GM23338 (cell line): ENCODE results near the gene TNFAIP8L2. TPM values are rescaled to one million over a fixed set of nuclear protein-coding genes. Genes with fewer than 3 reads are reported as not detected.

Experiments
- ATAC-seq: fragments of 200-7000 bp; cut with Tn5 transposase; 3 replicates; pipeline ENCODE4 v1.9.1; 2020
- DNase-seq: peaks from one replicate; pipeline ENCODE4 v3.0.0-alpha.2; 2015; ENCODE audit warnings: low spot score
- H2AFZ ChIP-seq: fragments of 200-600 bp; sonication (generic); 2 replicates; pipeline ENCODE4 v1.8.0; 2016; ENCODE audit warnings: antibody characterized with exemption, mild to moderate bottlenecking, moderate library complexity
- H3F3A ChIP-seq: fragments of 200-600 bp; sonication (generic); replicated peaks from 2 replicates; pipeline ENCODE4 v1.8.0; 2017; ENCODE audit warnings: antibody characterized with exemption, mixed run types, low read depth
- H3K27ac ChIP-seq: fragments of 200-600 bp; sonication (generic); 2 replicates; pipeline ENCODE4 v1.6.1; 2016; ENCODE audit warnings: low read depth
- H3K27me3 ChIP-seq: fragments of 200-600 bp; sonication (generic); 2 replicates; pipeline ENCODE4 v1.8.0; 2016; ENCODE audit warnings: mild to moderate bottlenecking, mixed run types, moderate library complexity; ENCODE audit not compliant: insufficient read depth
- H3K36me3 ChIP-seq: fragments of 200-600 bp; sonication (generic); 2 replicates; pipeline ENCODE4 v1.8.0; 2016; ENCODE audit warnings: mild to moderate bottlenecking; ENCODE audit not compliant: insufficient read depth
- H3K4me1 ChIP-seq: fragments of 200-600 bp; sonication (generic); 2 replicates; pipeline ENCODE4 v1.8.0; 2016; ENCODE audit warnings: mild to moderate bottlenecking, moderate library complexity; ENCODE audit not compliant: insufficient read depth
- H3K4me2 ChIP-seq: fragments of 200-600 bp; sonication (generic); 2 replicates; pipeline ENCODE4 v1.7.1; 2017; ENCODE audit warnings: mixed run types
- H3K4me3 ChIP-seq: fragments of 200-600 bp; sonication (generic); 2 replicates; pipeline ENCODE4 v1.6.1; 2016; ENCODE audit warnings: mixed run types
- H3K79me2 ChIP-seq: fragments of 200-600 bp; sonication (generic); replicated peaks from 2 replicates; pipeline ENCODE4 v1.8.0; 2017; ENCODE audit warnings: mild to moderate bottlenecking; ENCODE audit not compliant: insufficient read depth
- H3K9me2 ChIP-seq: fragments of 200-600 bp; sonication (generic); 2 replicates; pipeline ENCODE4 v1.8.0; 2017; ENCODE audit not compliant: insufficient read depth
- H4K20me1 ChIP-seq: fragments of 200-600 bp; sonication (generic); replicated peaks from 2 replicates; pipeline ENCODE4 v1.8.0; 2017; ENCODE audit warnings: mild to moderate bottlenecking; ENCODE audit not compliant: insufficient read depth
- H3K27ac Mint-ChIP-seq: 2 replicates; pipeline ENCODE4 v1.8.0; 2020; ENCODE audit warnings: inconsistent platforms, mild to moderate bottlenecking, moderate library complexity, mixed read lengths
- H3K27me3 Mint-ChIP-seq: 3 replicates; pipeline ENCODE4 v1.8.0; 2022; ENCODE audit warnings: low read depth, mild to moderate bottlenecking, moderate library complexity, mixed read lengths, inconsistent platforms; ENCODE audit not compliant: insufficient read depth, poor library complexity
- H3K36me3 Mint-ChIP-seq: 3 replicates; pipeline ENCODE4 v1.8.0; 2021; ENCODE audit warnings: low read depth, mild to moderate bottlenecking, inconsistent platforms, moderate library complexity, mixed read lengths
- H3K4me1 Mint-ChIP-seq: 3 replicates; pipeline ENCODE4 v1.8.0; 2020; ENCODE audit warnings: mild to moderate bottlenecking, inconsistent platforms, mixed read lengths
- H3K4me3 Mint-ChIP-seq: 3 replicates; pipeline ENCODE4 v1.8.0; 2021; ENCODE audit warnings: moderate library complexity, mild to moderate bottlenecking, inconsistent platforms, mixed read lengths
- H3K9me3 Mint-ChIP-seq: 3 replicates; pipeline ENCODE4 v1.8.0; 2020; ENCODE audit warnings: moderate library complexity, mild to moderate bottlenecking, inconsistent platforms, mixed read lengths
- CREB1 ChIP-seq: fragments of 250-450 bp; sonication (Bioruptor Pico); IDR thresholded peaks from 2 replicates; pipeline ENCODE4 v1.5.0; 2020; ENCODE audit warnings: low read depth, mild to moderate bottlenecking, moderate library complexity
- CTCF ChIP-seq, 2 experiments: fragments of 200-600 bp in 1 of 2; sonication (generic) in 1 of 2; conservative IDR thresholded peaks; 2 replicates each; pipeline versions ENCODE4 v1.5.1 to v1.6.1; 2016 to 2017; ENCODE audit warnings: antibody characterized with exemption in 2 of 2, low read depth in 2 of 2, mild to moderate bottlenecking in 2 of 2, moderate library complexity in 1 of 2
- ETS1 ChIP-seq: IDR thresholded peaks from 2 replicates; pipeline ENCODE4 v1.6.1; 2016; ENCODE audit warnings: antibody characterized with exemption
- EZH2phosphoT487 ChIP-seq: fragments of 200-600 bp; sonication (generic); IDR thresholded peaks from one replicate; pipeline ENCODE4 v1.8.1; 2018; ENCODE audit warnings: antibody characterized with exemption; ENCODE audit not compliant: unreplicated experiment
- JUNB ChIP-seq: IDR thresholded peaks from one replicate; pipeline ENCODE4 v1.6.1; 2016; ENCODE audit warnings: antibody characterized with exemption; ENCODE audit not compliant: unreplicated experiment
- NANOG ChIP-seq: IDR thresholded peaks from 2 replicates; pipeline ENCODE4 v1.6.1; 2016; ENCODE audit warnings: antibody characterized with exemption, borderline replicate concordance
- POLR2AphosphoS5 ChIP-seq: IDR thresholded peaks from 2 replicates; pipeline ENCODE4 v1.6.1; 2016; ENCODE audit warnings: antibody characterized with exemption, low read depth
- REST ChIP-seq: IDR thresholded peaks from one replicate; pipeline ENCODE4 v1.6.1; 2018; ENCODE audit warnings: antibody characterized with exemption; ENCODE audit not compliant: unreplicated experiment
- STAT1 ChIP-seq: IDR thresholded peaks from one replicate; pipeline ENCODE4 v1.6.1; 2016; ENCODE audit warnings: antibody characterized with exemption; ENCODE audit not compliant: unreplicated experiment
- ZNF114 ChIP-seq: fragments of 250-450 bp; sonication (Bioruptor Pico); IDR thresholded peaks from 2 replicates; pipeline ENCODE4 v1.5.0; 2020; ENCODE audit warnings: mild to moderate bottlenecking, moderate library complexity
- ZNF331 ChIP-seq: fragments of 250-450 bp; sonication (Bioruptor Pico); IDR thresholded peaks from 2 replicates; pipeline ENCODE4 v1.5.0; 2020; ENCODE audit warnings: low read depth, mild to moderate bottlenecking, moderate library complexity
- polyA plus RNA-seq: library from polyadenylated mRNA; unstranded; fragments of >200 nt; fragmentation: Nextera tagmentation; extraction: Ambion mirVana; gene quantifications from 2 replicates; pipeline ENCODE4 v1.2.1, GENCODE V29; 2016
- total RNA-seq: library from RNA; depleted of rRNA; stranded (reverse); fragments of >200 nt; shearing (Covaris generic); gene quantifications from 2 replicates; pipeline ENCODE4 v1.2.3, GENCODE V29; 2014

TNFAIP8L2 gene
- total and polyA plus RNA-seq, 2 experiments from 2014 or later, result 0.40 TPM; not detected in 1

- no peak overlapping the region for H3K4me3 ChIP-seq
- peaks cover 3% of the 10 kb centered on the region for H3K27me3 Mint-ChIP-seq
- H3K4me1 Mint-ChIP-seq, result no peaks in the 10 kb centered on the region
- ATAC-seq (no peak), DNase-seq (no peak)
- no peaks in the 10 kb centered on the region for H3K27me3 ChIP-seq
- H3K36me3 ChIP-seq, result no peaks in the 10 kb centered on the region
- no peaks in the 10 kb centered on the region for H3K79me2 ChIP-seq
- no peaks in the 10 kb centered on the region for H3K9me2 ChIP-seq
- H3K4me1 ChIP-seq, result no peaks in the 10 kb centered on the region
- H3K4me3 Mint-ChIP-seq, result no peak overlapping the region
- no peak overlapping the region for H3K27ac Mint-ChIP-seq
- H3K9me3 Mint-ChIP-seq, result no peaks in the 10 kb centered on the region; the same call in 2 of the 3 replicates
- TF ChIP-seq REST (no peak), ZNF114 (CRISPR knock-in tag) (no peak), ETS1 (no peak), ZNF331 (CRISPR knock-in tag) (no peak), NANOG (no peak), STAT1 (no peak), POLR2AphosphoS5 (no peak)
- H3K27ac ChIP-seq, result no peak overlapping the region
- 0 out of 2 replicates have a peak, but pooled peaks cover under 1% of the 10 kb centered on the region for H3F3A ChIP-seq
- H3K4me2 ChIP-seq, result no peak overlapping the region
- no peaks in the 10 kb centered on the region for H3K36me3 Mint-ChIP-seq
- no peak overlapping the region for H2AFZ ChIP-seq
- no peaks in the 10 kb centered on the region for H4K20me1 ChIP-seq
Measured at GRCh38 chr1:151113877-151114276, 42.6 kb upstream of the TNFAIP8L2 start.

- Mint-ChIP-seq H3K4me3 (no peak overlapping the region), H3K27ac (peak overlapping the region; percentile 9; the same call in 1 of the 2 replicates), H3K4me1 (peaks cover 20% of the 10 kb centered on the region), H3K36me3 (no peaks in the 10 kb centered on the region), H3K9me3 (no peaks in the 10 kb centered on the region), H3K27me3 (peaks cover 8% of the 10 kb centered on the region)
- Histone ChIP-seq H3K27me3 (no peaks in the 10 kb centered on the region), H3K79me2 (no peaks in the 10 kb centered on the region), H3F3A (0 out of 2 replicates have a peak, but pooled peaks cover 2% of the 10 kb centered on the region), H3K4me2 (peak overlapping the region; percentile 49), H3K36me3 (no peaks in the 10 kb centered on the region), H3K9me2 (no peaks in the 10 kb centered on the region), H3K4me1 (peaks cover 12% of the 10 kb centered on the region), H4K20me1 (no peaks in the 10 kb centered on the region), H3K27ac (no peak overlapping the region), H3K4me3 (peak overlapping the region; percentile 25; the same call in 1 of the 2 replicates), H2AFZ (peak overlapping the region; percentile 61; the same call in 1 of the 2 replicates)
- peak; percentile 47 for DNase-seq
- TF ChIP-seq STAT1, result no peak
- TF ChIP-seq EZH2phosphoT487, result no peak
- TF ChIP-seq JUNB, result no peak
- TF ChIP-seq POLR2AphosphoS5, result no peak
- TF ChIP-seq CREB1 (CRISPR knock-in tag), result no peak
- TF ChIP-seq NANOG, result no peak
- no peak for TF ChIP-seq REST
- no peak for TF ChIP-seq ZNF114 (CRISPR knock-in tag)
- no peak for TF ChIP-seq CTCF (conservative IDR thresholded peaks at IDR 0.05; ENCODE audit: low read depth in 2 of 2)
- no peak for TF ChIP-seq ZNF331 (CRISPR knock-in tag)
- no peak for TF ChIP-seq ETS1
- ATAC-seq, result peak; percentile 37; the same call in 2 of the 3 replicates
Measured at GRCh38 chr1:151124763-151125403, 31.6 kb upstream of the TNFAIP8L2 start.
